ENCODE data around the gene RNF32. TPM values are rescaled to one million over a fixed set of nuclear protein-coding genes. Genes with fewer than 3 reads are reported as not detected.
A peak's percentile ranks its signal among the peaks of the same experiment; 100 is the strongest.

RNF32 gene
- total RNA-seq, 6 donors from 2014 or later, result 1.1 to 4.0 (median 2.6) TPM; not detected in 1

DNA sequence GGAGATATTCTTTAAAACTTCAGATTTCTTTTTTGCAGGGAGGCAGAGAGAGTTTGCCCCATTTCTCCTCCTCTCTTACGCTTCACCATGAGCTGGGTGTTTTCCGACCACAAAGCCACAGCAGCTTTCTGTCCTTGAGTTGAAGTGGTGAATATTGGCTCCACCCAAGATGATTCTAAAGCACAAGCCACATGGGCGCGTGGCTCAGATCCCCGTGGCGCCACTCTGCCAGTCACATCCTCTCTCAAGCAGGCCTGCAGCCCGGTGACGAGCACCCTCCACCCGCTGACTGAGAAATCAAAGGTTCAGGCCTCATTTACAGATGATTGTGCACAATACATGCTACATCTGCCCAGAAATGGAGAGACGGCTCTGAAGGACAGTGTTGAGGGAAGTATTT, 27.6 kb upstream of the RNF32 start:
- peaks cover 12 to 25% (median 20%) of the 10 kb centered on the region in 4 donors for H3K4me1 ChIP-seq
- 72 to 91% methylated on average over 10 of the region's 10 CpGs for WGBS, 2 donors
- no peak overlapping the region for H3K4me3 ChIP-seq

DNA sequence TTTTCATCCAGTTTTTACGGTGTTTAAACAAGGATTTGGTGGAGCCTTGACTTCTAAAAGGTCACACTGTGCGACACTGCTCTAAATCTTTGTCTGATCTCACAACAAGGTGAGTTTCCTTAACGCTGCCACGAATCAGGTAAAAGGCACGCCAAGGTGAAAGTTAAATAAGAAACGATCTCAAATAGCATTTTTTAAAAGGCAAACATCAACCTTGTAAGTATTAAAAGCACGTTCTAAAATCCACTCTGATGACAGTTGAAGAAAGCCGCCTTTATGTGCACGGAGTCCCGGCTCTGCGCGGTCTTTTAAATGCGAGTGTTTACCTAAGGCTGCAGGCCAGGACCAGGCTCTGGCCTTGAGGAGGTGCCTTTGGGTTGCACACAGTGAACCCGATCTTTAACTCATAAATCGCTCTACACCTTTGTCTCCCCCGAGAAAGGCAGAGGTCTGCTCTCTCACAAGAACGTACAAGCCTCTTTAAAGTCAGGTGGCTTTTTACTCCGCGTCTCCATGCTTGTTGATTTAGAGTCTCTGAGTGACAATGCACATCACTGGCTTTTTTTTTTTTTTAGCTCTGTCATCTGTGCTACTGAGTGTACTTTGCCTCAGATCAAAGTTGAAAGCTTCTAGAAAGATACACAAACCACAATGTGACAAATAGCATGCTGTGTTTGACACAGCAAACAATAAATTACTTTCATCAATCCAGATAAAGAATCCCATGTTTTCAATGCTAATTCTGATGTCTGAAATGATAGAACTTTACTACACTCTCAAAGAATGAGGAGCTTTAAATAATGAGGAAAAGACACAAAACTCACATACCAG, 25.9 kb upstream of the RNF32 start:
- no peaks in the 10 kb centered on the region for H3K27me3 ChIP-seq
- H3K36me3 ChIP-seq, result no peaks in the 10 kb centered on the region
- ATAC-seq (ENCODE audit: low FRiP score in 2 of 2) (no peak), DNase-seq (peak in 1 of 2 donors; percentile 34)
- 75 to 81% methylated on average over 19 of the region's 19 CpGs for WGBS, 2 donors
- no peak overlapping the region for H3K27ac ChIP-seq
- H3K4me1 ChIP-seq, result peaks cover 2 to 10% (median 8%) of the 10 kb centered on the region in 4 donors
- H3K4me3 ChIP-seq, result no peak overlapping the region
- TF ChIP-seq, protein P1, sequence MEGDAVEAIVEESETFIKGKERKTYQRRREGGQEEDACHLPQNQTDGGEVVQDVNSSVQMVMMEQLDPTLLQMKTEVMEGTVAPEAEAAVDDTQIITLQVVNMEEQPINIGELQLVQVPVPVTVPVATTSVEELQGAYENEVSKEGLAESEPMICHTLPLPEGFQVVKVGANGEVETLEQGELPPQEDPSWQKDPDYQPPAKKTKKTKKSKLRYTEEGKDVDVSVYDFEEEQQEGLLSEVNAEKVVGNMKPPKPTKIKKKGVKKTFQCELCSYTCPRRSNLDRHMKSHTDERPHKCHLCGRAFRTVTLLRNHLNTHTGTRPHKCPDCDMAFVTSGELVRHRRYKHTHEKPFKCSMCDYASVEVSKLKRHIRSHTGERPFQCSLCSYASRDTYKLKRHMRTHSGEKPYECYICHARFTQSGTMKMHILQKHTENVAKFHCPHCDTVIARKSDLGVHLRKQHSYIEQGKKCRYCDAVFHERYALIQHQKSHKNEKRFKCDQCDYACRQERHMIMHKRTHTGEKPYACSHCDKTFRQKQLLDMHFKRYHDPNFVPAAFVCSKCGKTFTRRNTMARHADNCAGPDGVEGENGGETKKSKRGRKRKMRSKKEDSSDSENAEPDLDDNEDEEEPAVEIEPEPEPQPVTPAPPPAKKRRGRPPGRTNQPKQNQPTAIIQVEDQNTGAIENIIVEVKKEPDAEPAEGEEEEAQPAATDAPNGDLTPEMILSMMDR (IDR thresholded peaks at IDR 0.05), result no peak
- TF ChIP-seq EP300 (IDR thresholded peaks at IDR 0.05), result no peak
- TF ChIP-seq POLR2AphosphoS5 (IDR thresholded peaks at IDR 0.05), result no peak
- no peak for TF ChIP-seq POLR2A (IDR thresholded peaks at IDR 0.05)
- no peaks in the 10 kb centered on the region for H3K9me3 ChIP-seq

More for the DNA sequence above, 27.6 kb upstream of the RNF32 start:
- DNase-seq (peak in 1 of 2 donors; percentile 52), ATAC-seq (ENCODE audit: low FRiP score in 2 of 2) (no peak)
- H3K36me3 ChIP-seq, result no peaks in the 10 kb centered on the region
- TF ChIP-seq POLR2AphosphoS5 (IDR thresholded peaks at IDR 0.05) (no peak), POLR2A (IDR thresholded peaks at IDR 0.05) (no peak), EP300 (IDR thresholded peaks at IDR 0.05) (no peak)
- TF ChIP-seq, protein P1 (IDR thresholded peaks at IDR 0.05), result no peak
- H3K27ac ChIP-seq, result no peak overlapping the region
- H3K9me3 ChIP-seq, result no peaks in the 10 kb centered on the region
- no peaks in the 10 kb centered on the region for H3K27me3 ChIP-seq

DNA sequence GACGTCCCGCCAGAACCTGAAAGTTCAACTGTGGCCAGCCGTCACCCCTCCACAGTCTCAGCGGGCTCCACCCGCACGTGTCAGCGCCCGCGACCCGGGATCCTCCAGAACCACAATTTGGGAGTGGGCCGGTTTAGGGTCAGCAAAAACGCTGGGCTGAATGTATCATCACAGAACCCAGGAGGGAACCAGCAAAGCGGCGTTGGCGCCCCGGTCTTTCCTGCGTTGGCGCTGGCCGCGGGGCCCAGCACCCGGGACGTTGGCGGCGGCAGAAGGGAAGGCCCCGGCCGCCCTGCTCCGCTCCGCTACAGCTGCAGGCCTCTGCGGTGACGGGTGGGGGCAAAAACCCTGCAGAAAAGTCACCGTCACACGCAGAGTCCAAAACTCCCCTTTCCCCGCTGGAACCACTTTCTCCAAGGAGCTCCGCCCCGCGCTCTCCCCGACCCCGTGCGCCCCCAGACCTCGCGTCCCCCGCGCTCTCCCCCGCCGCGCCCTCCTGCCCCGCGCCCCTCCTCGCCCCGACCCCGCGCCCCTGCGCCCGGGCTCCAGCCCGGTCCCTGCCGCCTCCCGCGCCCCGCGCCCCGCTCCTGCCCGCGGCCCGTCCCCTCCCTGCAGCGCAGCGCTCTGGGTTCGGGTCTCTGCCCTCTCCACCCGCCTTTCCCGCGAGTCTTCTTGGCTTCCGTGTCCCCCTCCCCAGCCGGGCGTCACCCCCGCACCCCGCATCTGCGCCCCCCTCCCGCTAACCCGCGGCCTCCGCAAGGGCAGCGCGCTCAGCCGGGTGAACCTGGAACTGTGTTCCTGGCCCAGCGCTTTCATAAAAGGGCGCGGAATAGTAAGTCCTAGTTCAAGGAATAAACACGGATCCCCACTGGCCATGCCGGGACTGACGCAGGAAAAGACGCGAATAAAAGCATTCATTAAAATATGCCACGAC, 24.0 kb upstream of the RNF32 start:
- peaks cover 0 to 7% (median 3%) of the 10 kb centered on the region in 4 donors for H3K4me1 ChIP-seq
- H3K9me3 ChIP-seq, result no peaks in the 10 kb centered on the region
- 14 to 15% methylated on average over 31 to 50 of the region's 92 CpGs for WGBS, 2 donors
- no peaks in the 10 kb centered on the region for H3K36me3 ChIP-seq
- H3K27me3 ChIP-seq, result no peaks in the 10 kb centered on the region
- peak overlapping the region; percentile 42 to 59 (median 58) for H3K4me3 ChIP-seq
- TF ChIP-seq POLR2AphosphoS5 (IDR thresholded peaks at IDR 0.05), result peak in 1 of 2 donors; percentile 12
- no peak for TF ChIP-seq POLR2A (IDR thresholded peaks at IDR 0.05)
- no peak for TF ChIP-seq EP300 (IDR thresholded peaks at IDR 0.05)
- DNase-seq (peak in 1 of 2 donors; percentile 81), ATAC-seq (ENCODE audit: low FRiP score in 2 of 2) (peak in 1 of 2 donors; percentile 39)
- H3K27ac ChIP-seq, result peak overlapping the region in 1 of 4 donors; percentile 61

- 80 to 82% methylated on average over 11 of the region's 11 CpGs for WGBS, 2 donors
- no peaks in the 10 kb centered on the region for H3K36me3 ChIP-seq
- H3K27ac ChIP-seq, result no peak overlapping the region
- DNase-seq, result peak in 1 of 2 donors; percentile 52
- H3K4me1 ChIP-seq, result peaks cover 0 to 7% (median 3%) of the 10 kb centered on the region in 4 donors
- no peaks in the 10 kb centered on the region for H3K9me3 ChIP-seq
- no peaks in the 10 kb centered on the region for H3K27me3 ChIP-seq
- H3K4me3 ChIP-seq, result peak overlapping the region in 3 of 4 donors; percentile 58 to 59 (median 59)
- TF ChIP-seq, protein P1 (IDR thresholded peaks at IDR 0.05), result no peak
- TF ChIP-seq POLR2AphosphoS5 (IDR thresholded peaks at IDR 0.05), result no peak
- no peak for TF ChIP-seq POLR2A (IDR thresholded peaks at IDR 0.05)
- TF ChIP-seq EP300 (IDR thresholded peaks at IDR 0.05), result no peak
- no peak for ATAC-seq (ENCODE audit: low FRiP score in 2 of 2)
Observed at GRCh38 chr7:156617215-156617614, 23.4 kb upstream of the RNF32 start.

Measured in upper lobe of left lung (tissue), 6 donors.